ENCODE results near the gene ORAI1. TPM values are rescaled to one million over a fixed set of nuclear protein-coding genes. Genes with fewer than 3 reads are reported as not detected.

The ORAI1 gene
- total RNA-seq, 4 donors from 2014 or later: 7.5 to 9.1 (median 8.2) TPM

DNA sequence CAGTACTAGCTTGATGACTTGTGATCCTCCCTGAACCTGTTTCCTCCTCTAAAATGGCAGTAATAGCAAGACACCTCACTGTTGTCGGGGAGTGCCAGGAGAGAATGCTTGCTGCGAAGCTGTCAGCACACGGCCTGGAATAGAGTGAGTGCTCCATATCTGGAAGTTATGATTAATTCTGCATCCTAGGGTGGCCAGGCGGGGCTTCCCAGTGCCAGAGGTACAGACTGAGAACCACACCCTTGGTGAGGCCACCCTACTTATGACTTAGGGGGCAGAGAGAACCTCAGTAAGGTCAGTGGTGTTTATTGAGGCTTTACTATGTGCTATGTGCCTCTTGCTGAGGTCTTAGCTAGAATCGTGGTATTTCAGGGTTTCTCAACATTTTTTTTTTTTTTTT, 23.0 kb downstream of the ORAI1 start:
- no peak for DNase-seq
- Histone ChIP-seq H3K36me3 (no peaks in the 10 kb centered on the region), H3K27me3 (no peaks in the 10 kb centered on the region), H3K27ac (no peak overlapping the region), H3K9me3 (no peaks in the 10 kb centered on the region), H3K4me1 (no peaks in the 10 kb centered on the region), H3K4me3 (no peak overlapping the region)
- TF ChIP-seq EP300 (IDR thresholded peaks at IDR 0.05; ENCODE audit: low read depth): no peak
- TF ChIP-seq, protein P1, sequence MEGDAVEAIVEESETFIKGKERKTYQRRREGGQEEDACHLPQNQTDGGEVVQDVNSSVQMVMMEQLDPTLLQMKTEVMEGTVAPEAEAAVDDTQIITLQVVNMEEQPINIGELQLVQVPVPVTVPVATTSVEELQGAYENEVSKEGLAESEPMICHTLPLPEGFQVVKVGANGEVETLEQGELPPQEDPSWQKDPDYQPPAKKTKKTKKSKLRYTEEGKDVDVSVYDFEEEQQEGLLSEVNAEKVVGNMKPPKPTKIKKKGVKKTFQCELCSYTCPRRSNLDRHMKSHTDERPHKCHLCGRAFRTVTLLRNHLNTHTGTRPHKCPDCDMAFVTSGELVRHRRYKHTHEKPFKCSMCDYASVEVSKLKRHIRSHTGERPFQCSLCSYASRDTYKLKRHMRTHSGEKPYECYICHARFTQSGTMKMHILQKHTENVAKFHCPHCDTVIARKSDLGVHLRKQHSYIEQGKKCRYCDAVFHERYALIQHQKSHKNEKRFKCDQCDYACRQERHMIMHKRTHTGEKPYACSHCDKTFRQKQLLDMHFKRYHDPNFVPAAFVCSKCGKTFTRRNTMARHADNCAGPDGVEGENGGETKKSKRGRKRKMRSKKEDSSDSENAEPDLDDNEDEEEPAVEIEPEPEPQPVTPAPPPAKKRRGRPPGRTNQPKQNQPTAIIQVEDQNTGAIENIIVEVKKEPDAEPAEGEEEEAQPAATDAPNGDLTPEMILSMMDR (IDR thresholded peaks at IDR 0.05): no peak
- no peak for TF ChIP-seq POLR2A (IDR thresholded peaks at IDR 0.05)
- TF ChIP-seq POLR2AphosphoS5 (IDR thresholded peaks at IDR 0.05): no peak
- in situ Hi-C loops (cut with MboI; ENCODE audit: low pct_ligation_motif_present in 1 of 4, low pct_unique_long_range_greater_than_20kb in 1 of 4, low sequenced_read_pairs in 3 of 4) (no loop called here), intact Hi-C loops (cut with DNase I; ENCODE audit: low total_unique reads) (no loop called here)
- 83% methylated on average over 5 of the region's 5 CpGs; no CpG with 5 or more reads in 1 of the 2 donors for WGBS, 2 donors (ENCODE audit: low coverage in 1 of 2)

DNA sequence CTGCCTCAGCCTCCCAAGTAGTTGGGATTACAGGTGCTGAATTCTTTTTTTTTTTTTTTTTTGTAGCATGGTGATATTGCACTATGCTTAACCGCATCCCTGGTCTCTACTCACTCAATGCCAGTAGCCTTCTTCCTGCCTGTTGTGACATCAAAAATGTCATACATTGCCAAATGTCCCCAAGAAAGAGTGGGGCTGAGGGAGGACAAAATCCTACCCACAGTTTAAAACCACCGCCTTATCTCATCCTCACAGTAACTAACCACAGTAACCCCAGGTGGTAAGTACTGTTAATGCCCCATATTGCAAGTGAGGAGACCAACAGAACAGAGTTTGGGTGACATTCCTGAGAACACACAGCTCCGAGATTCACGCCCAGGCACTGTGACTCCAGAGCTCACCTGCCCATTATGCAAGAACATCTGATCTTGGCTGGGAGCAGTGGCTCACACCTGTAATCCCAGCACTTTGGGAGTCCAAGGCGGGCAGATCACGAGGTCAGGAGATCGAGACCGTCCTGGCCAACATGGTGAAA, 23.6 kb downstream of the ORAI1 start:
- no peak for TF ChIP-seq POLR2A (IDR thresholded peaks at IDR 0.05)
- no peak for TF ChIP-seq POLR2AphosphoS5 (IDR thresholded peaks at IDR 0.05)
- TF ChIP-seq EP300 (IDR thresholded peaks at IDR 0.05; ENCODE audit: low read depth): no peak
- TF ChIP-seq, protein P1 (IDR thresholded peaks at IDR 0.05): no peak
- in situ Hi-C loops (cut with MboI; ENCODE audit: low pct_ligation_motif_present in 1 of 4, low pct_unique_long_range_greater_than_20kb in 1 of 4, low sequenced_read_pairs in 3 of 4): no loop called here

DNA sequence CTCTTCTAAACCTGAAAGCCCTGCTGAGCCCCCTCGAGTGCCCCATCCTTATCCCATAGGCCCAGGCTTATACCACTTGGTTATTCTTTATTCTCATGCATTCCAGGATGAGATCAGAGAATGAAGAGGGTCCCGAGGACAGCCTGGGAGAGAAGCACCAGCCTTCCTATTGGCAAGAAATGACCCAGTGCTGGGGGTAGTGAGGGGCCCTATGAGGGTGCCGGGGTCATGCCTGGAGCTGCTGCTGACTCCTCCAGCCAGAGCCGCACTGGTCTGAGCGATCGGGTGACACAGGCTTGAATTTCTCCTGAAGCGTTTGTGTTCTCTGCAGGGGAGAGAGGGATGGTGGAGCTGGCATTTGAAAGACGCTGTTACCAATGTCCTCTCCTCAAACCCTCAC, 25.0 kb downstream of the ORAI1 start:
- TF ChIP-seq POLR2A (IDR thresholded peaks at IDR 0.05) (no peak), POLR2AphosphoS5 (IDR thresholded peaks at IDR 0.05) (no peak), EP300 (IDR thresholded peaks at IDR 0.05; ENCODE audit: low read depth) (no peak)
- TF ChIP-seq, protein P1 (IDR thresholded peaks at IDR 0.05): no peak
- no peaks in the 10 kb centered on the region for H3K36me3 ChIP-seq
- H3K27ac ChIP-seq: no peak overlapping the region
- no peaks in the 10 kb centered on the region for H3K27me3 ChIP-seq
- no peak for DNase-seq
- intact Hi-C loops (cut with DNase I; ENCODE audit: low total_unique reads): no loop called here
- H3K4me3 ChIP-seq: no peak overlapping the region
- WGBS, 2 donors (ENCODE audit: low coverage in 1 of 2): 50 to 96% methylated on average over 1 to 8 of the region's 8 CpGs
- no peaks in the 10 kb centered on the region for H3K9me3 ChIP-seq
- H3K4me1 ChIP-seq: no peaks in the 10 kb centered on the region
- in situ Hi-C loops (cut with MboI; ENCODE audit: low pct_ligation_motif_present in 1 of 4, low pct_unique_long_range_greater_than_20kb in 1 of 4, low sequenced_read_pairs in 3 of 4): no loop called here

More for the DNA sequence above, 23.6 kb downstream of the ORAI1 start:
- Histone ChIP-seq H3K9me3 (no peaks in the 10 kb centered on the region), H3K4me1 (no peaks in the 10 kb centered on the region), H3K27me3 (no peaks in the 10 kb centered on the region), H3K27ac (no peak overlapping the region), H3K36me3 (no peaks in the 10 kb centered on the region), H3K4me3 (no peak overlapping the region)
- no peak for DNase-seq
- intact Hi-C loops (cut with DNase I; ENCODE audit: low total_unique reads): no loop called here
- WGBS, 2 donors (ENCODE audit: low coverage in 1 of 2): 89 to 93% methylated on average over 1 to 8 of the region's 8 CpGs

DNA sequence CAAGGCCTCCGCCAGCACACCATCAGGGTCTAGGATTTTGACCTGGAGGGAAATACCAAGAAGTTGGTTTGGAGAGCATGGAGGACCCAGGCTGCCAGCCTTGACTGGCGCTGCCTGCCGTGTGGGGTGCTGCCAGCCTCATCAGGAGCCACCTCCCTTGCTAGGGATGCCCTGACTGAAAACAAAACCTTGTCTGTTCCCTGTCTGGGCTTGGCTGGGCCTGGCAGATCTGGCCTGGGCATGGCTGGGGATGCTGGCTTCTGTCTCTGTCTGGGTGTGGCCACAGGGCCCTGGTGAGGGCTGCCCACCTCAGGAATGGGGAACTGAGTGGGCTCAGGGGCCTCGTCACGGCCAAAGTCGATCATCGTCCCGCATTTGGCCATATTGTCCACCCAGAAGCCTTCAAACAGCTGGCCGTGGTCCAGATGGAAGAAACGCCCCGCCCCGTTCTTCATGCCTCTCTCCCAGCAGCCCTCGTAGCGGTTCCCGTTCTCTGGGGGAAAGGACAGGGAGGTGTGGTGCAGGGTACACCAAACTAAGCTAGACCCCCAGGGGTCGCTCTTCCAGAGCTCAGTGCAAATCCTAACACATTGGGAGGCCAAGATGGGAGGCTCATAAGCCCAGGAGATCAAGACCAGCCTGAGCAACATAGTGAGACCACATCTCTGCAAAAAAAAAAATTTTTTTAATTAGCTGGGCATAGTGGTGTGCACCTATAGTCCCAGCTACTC, 26.6 kb downstream of the ORAI1 start:
- 69% methylated on average over 16 of the region's 16 CpGs; no CpG with 5 or more reads in 1 of the 2 donors for WGBS, 2 donors (ENCODE audit: low coverage in 1 of 2)
- in situ Hi-C loops (cut with MboI; ENCODE audit: low pct_ligation_motif_present in 1 of 4, low pct_unique_long_range_greater_than_20kb in 1 of 4, low sequenced_read_pairs in 3 of 4) (no loop called here), intact Hi-C loops (cut with DNase I; ENCODE audit: low total_unique reads) (no loop called here)
- Histone ChIP-seq H3K36me3 (no peaks in the 10 kb centered on the region), H3K9me3 (no peaks in the 10 kb centered on the region), H3K4me1 (no peaks in the 10 kb centered on the region), H3K27me3 (no peaks in the 10 kb centered on the region), H3K27ac (no peak overlapping the region), H3K4me3 (no peak overlapping the region)
- DNase-seq: no peak
- TF ChIP-seq, protein P1 (IDR thresholded peaks at IDR 0.05): no peak
- TF ChIP-seq POLR2A (IDR thresholded peaks at IDR 0.05): no peak
- no peak for TF ChIP-seq POLR2AphosphoS5 (IDR thresholded peaks at IDR 0.05)
- no peak for TF ChIP-seq EP300 (IDR thresholded peaks at IDR 0.05; ENCODE audit: low read depth)
